Calu3 (cell line): ENCODE data around the gene HOMEZ. TPM values are rescaled to one million over a fixed set of nuclear protein-coding genes. Genes with fewer than 3 reads are reported as not detected.
"Not testable (repeated sequence)": the region's sequence is repeated elsewhere in the genome, so short reads cannot be mapped to it uniquely, and the experiment has no call there.

ENCODE experiments used
- BruUV-seq: library from RNA; stranded (reverse); fragments of 400-500 nt; replicated peaks from 2 replicates; lab custom pipeline; 2021; lab: Mats Ljungman, UMichigan
- CTCF ChIA-PET: fragments of 300-600 bp; sonication (Branson Sonifier 250); formaldehyde crosslinking; loops from one replicate; lab custom pipeline; 2022; ENCODE audit warnings: antibody characterized with exemption; lab: Charles Lee
- DNase-seq: peaks from one replicate; pipeline ENCODE4 v3.0.0; 2022
- H3K27ac Mint-ChIP-seq: one replicate; pipeline ENCODE4 v1.8.0; 2022; ENCODE audit warnings: mixed read lengths; ENCODE audit not compliant: unreplicated experiment
- H3K27me3 Mint-ChIP-seq: one replicate; pipeline ENCODE4 v1.8.0; 2022; ENCODE audit warnings: mixed read lengths; ENCODE audit not compliant: unreplicated experiment
- H3K36me3 Mint-ChIP-seq: one replicate; pipeline ENCODE4 v1.8.0; 2022; ENCODE audit warnings: mild to moderate bottlenecking, moderate library complexity, mixed read lengths; ENCODE audit not compliant: insufficient read depth, unreplicated experiment
- H3K4me1 Mint-ChIP-seq: one replicate; pipeline ENCODE4 v1.8.0; 2022; ENCODE audit warnings: mild to moderate bottlenecking, low read depth, mixed read lengths; ENCODE audit not compliant: unreplicated experiment
- H3K4me3 Mint-ChIP-seq: one replicate; pipeline ENCODE4 v1.8.0; 2022; ENCODE audit warnings: mild to moderate bottlenecking, low read depth, moderate library complexity, mixed read lengths; ENCODE audit not compliant: unreplicated experiment
- H3K9me3 Mint-ChIP-seq: one replicate; pipeline ENCODE4 v1.8.0; 2022; ENCODE audit warnings: low read depth, mixed read lengths; ENCODE audit not compliant: unreplicated experiment
- intact Hi-C: fragments of 100-400 bp; cut with micrococcal nuclease; formaldehyde crosslinking; loops from one replicate; pipeline ENCODE4 v1.10.0; 2022; ENCODE audit not compliant: unreplicated experiment
- total RNA-seq: library from RNA; stranded (reverse); gene quantifications from 2 replicates; pipeline ENCODE4 v1.2.3, GENCODE V29; 2022
- TF ChIP-seq, protein P1 (sequence below): fragments of 200-600 bp; IDR thresholded peaks from one replicate; pipeline ENCODE4 v1.8.0; 2022; ENCODE audit warnings: antibody characterized with exemption; ENCODE audit not compliant: unreplicated experiment

HOMEZ gene
- total RNA-seq, 1 experiment from 2014 or later, result 19.3 TPM

DNA sequence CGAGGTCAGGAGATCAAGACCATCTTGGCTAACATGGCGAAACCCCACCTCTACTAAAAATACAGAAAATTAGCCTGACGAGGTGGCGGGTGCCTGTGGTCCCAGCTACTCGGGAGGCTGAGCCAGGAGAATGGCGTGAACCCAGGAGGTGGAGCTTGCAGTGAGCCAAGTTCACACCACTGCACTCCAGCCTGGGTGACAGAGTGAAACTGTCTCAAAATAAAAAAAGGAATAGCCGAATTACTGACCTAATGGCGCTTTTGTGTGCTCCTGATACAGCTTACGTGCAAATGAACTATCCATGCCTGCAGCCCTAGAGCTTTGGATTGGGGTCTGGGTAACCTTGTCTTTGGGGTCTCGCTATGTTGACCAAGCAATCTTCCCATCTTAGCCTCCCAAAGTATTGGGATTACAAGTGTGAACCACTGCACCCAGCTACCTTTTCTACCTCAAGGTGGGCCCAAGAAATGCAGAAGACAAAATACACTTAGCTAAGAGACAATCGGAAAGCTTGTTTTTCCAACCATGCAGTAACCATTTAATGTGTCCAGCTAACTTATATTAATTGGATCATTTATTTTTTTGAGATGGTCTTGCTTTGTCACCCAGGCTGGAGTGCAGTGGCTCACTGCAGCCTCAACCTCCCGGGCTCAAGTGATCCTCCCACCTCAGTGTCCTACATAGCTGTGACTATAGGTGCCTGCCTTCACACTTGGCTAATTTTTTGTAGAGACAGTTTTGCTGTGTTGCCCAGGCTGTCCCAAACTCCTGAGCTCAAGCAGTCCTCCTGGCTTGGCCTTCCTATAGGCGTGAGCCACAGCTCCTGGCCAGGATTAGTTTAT, 40.8 kb upstream of the HOMEZ start:
- intact Hi-C loops, result loop anchor here (5.0 to 10.0 kb wide), 2 partner anchors 131 to 228 kb away; partner anchors contain the start of genes THTPA and ZFHX2
- BruUV-seq, result no TSS peak
- Mint-ChIP-seq H3K4me1 (peaks cover 20% of the 10 kb centered on the region), H3K4me3 (no peak overlapping the region), H3K27me3 (no peaks in the 10 kb centered on the region), H3K36me3 (peaks cover 51% of the 10 kb centered on the region), H3K27ac (peak overlapping the region; percentile 25), H3K9me3 (no peaks in the 10 kb centered on the region)
- CTCF ChIA-PET, result interaction anchor here (1.0 kb wide), 1 partner anchor 54 kb away, joined by 4 read pairs; no protein-coding TSS in a partner anchor
- TF ChIP-seq, protein P1, sequence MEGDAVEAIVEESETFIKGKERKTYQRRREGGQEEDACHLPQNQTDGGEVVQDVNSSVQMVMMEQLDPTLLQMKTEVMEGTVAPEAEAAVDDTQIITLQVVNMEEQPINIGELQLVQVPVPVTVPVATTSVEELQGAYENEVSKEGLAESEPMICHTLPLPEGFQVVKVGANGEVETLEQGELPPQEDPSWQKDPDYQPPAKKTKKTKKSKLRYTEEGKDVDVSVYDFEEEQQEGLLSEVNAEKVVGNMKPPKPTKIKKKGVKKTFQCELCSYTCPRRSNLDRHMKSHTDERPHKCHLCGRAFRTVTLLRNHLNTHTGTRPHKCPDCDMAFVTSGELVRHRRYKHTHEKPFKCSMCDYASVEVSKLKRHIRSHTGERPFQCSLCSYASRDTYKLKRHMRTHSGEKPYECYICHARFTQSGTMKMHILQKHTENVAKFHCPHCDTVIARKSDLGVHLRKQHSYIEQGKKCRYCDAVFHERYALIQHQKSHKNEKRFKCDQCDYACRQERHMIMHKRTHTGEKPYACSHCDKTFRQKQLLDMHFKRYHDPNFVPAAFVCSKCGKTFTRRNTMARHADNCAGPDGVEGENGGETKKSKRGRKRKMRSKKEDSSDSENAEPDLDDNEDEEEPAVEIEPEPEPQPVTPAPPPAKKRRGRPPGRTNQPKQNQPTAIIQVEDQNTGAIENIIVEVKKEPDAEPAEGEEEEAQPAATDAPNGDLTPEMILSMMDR, result no peak
- DNase-seq, result no peak

GRCh38 chr14:23325746-23326145, 39.8 kb upstream of the HOMEZ start:
- CTCF ChIA-PET, H3K4me3 Mint-ChIP-seq: not testable (repeated sequence)
- H3K36me3 Mint-ChIP-seq, result peaks cover 61% of the 10 kb centered on the region

DNA sequence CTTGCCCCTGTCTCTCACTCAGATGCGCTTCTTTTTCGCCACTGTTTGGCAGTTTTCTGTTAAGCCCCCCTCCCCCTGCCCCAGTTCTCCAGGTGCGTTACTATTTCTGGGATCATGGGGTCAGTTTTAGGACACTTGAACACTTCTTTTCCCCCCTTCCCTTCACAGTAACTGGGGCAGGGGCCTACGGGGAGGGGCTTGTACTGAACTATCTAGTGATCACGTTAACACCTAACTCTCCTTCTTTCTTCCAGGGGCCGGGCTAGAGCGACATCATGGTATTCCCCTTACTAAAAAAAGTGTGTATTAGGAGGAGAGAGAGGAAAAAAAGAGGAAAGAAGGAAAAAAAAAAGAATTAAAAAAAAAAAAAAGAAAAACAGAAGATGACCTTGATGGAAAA, 39.1 kb upstream of the HOMEZ start:
- Mint-ChIP-seq H3K27ac (no peak overlapping the region), H3K36me3 (peaks cover 69% of the 10 kb centered on the region), H3K27me3 (no peaks in the 10 kb centered on the region), H3K9me3 (no peaks in the 10 kb centered on the region), H3K4me1 (peaks cover 20% of the 10 kb centered on the region), H3K4me3 (no peak overlapping the region)
- intact Hi-C loops, result loop anchor here (5.0 to 10.0 kb wide), 2 partner anchors 132 to 230 kb away; partner anchors contain the start of genes THTPA and ZFHX2
- BruUV-seq, result no TSS peak
- TF ChIP-seq, protein P1, result no peak
- no peak for DNase-seq
- CTCF ChIA-PET, result no interaction called here

More at GRCh38 chr14:23325746-23326145, 39.8 kb upstream of the HOMEZ start:
- not testable (repeated sequence) for DNase-seq, H3K27me3 Mint-ChIP-seq, H3K9me3 Mint-ChIP-seq, BruUV-seq
- intact Hi-C loops, result loop anchor here (5.0 to 10.0 kb wide), 2 partner anchors 132 to 229 kb away; partner anchors contain the start of genes THTPA and ZFHX2
- Mint-ChIP-seq H3K27ac (peak overlapping the region; percentile 25), H3K4me1 (peaks cover 20% of the 10 kb centered on the region)

DNA sequence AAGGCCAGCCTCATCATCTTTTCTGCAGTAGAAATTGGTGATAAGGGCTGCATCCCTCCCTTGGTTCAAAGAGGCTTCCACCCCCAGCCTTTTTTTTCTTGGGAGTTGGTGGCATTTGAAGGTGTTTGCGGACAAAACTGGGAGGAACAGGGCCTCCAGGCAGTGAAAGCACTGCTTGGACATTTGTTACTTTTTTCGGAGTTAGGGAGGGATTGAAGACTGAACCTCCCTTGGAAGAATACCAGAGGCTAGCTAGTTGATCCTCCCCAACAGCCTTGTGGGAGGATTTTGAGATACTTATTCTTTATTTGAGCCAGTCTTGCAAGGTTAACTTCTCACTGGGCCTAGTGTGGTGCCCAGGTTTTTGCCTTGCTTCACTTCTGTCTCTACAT, 38.5 kb upstream of the HOMEZ start:
- no peak for DNase-seq
- intact Hi-C loops, result loop anchor here (10.0 kb wide), 1 partner anchor 230 kb away; the partner anchor contains the start of genes THTPA and ZFHX2
- Mint-ChIP-seq H3K27me3 (no peaks in the 10 kb centered on the region), H3K9me3 (no peaks in the 10 kb centered on the region), H3K27ac (no peak overlapping the region), H3K36me3 (peaks cover 74% of the 10 kb centered on the region), H3K4me3 (no peak overlapping the region), H3K4me1 (peaks cover 20% of the 10 kb centered on the region)
- BruUV-seq, result no TSS peak
- CTCF ChIA-PET, result no interaction called here
- TF ChIP-seq, protein P1, result no peak
